B cell (primary cell): ENCODE data around the gene POU4F2. TPM values are rescaled to one million over a fixed set of nuclear protein-coding genes. Genes with fewer than 3 reads are reported as not detected.

Experiments used
- ATAC-seq: fragments of 200-7000 bp; cut with Tn5 transposase; one replicate; pipeline ENCODE4 v1.10.0; 2021; ENCODE audit warnings: low read depth, mild to moderate bottlenecking, moderate number of reproducible peaks, moderate library complexity
- CTCF ChIA-PET: fragments of 350-600 bp; sonication (Branson Sonifier 250); formaldehyde crosslinking; loops from one replicate; lab custom pipeline; 2021; ENCODE audit warnings: antibody characterized with exemption, inconsistent platforms; lab: Charles Lee
- POLR2A ChIA-PET: fragments of 350-600 bp; sonication (Branson Sonifier 250); formaldehyde crosslinking; loops from one replicate; lab custom pipeline; 2021; ENCODE audit warnings: antibody characterized with exemption; lab: Charles Lee
- DNase-seq: peaks from one replicate; pipeline ENCODE4 v3.0.0; 2013
- H2AFZ ChIP-seq: 2 replicates; pipeline ENCODE4 v1.6.1; 2012; ENCODE audit warnings: mild to moderate bottlenecking, low read depth, low read length; ENCODE audit not compliant: insufficient read depth, poor library complexity, severe bottlenecking
- H3K27ac ChIP-seq, 2 donors: 1 replicate in 1 of 2; 2 replicates in 1 of 2; pipeline ENCODE4 v1.5.1; 2012 to 2013; ENCODE audit warnings: low read length in 2 of 2, mild to moderate bottlenecking in 2 of 2, moderate library complexity in 1 of 2
- H3K27me3 ChIP-seq, 4 experiments: fragments of 200-600 bp in 1 of 4; sonication (generic) in 1 of 4; replicated peaks in 1 of 4; 1 replicate in 2 of 4; 2 replicates in 2 of 4; pipeline versions ENCODE4 v1.6.1 to v1.7.0; 2013 to 2016; ENCODE audit warnings: low read length in 3 of 4, mild to moderate bottlenecking in 2 of 4, mixed read lengths in 1 of 4, moderate library complexity in 1 of 4; ENCODE audit not compliant: insufficient read depth in 4 of 4, control insufficient read depth in 3 of 4; ENCODE audit errors: control extremely low read depth in 1 of 4
- H3K36me3 ChIP-seq, 2 experiments: replicated peaks in 1 of 2; 1 replicate in 1 of 2; 2 replicates in 1 of 2; pipeline versions ENCODE4 v1.6.1 to v1.7.1; 2013; ENCODE audit warnings: low read length in 1 of 2; ENCODE audit not compliant: insufficient read depth in 2 of 2, control insufficient read depth in 1 of 2; ENCODE audit errors: control extremely low read depth in 1 of 2, extremely low read depth in 1 of 2
- H3K4me1 ChIP-seq, 2 donors: fragments of 200-600 bp in 1 of 2; sonication (generic) in 1 of 2; 1 replicate in 1 of 2; 2 replicates in 1 of 2; pipeline versions ENCODE4 v1.5.1 to v1.6.1; 2013 to 2017; ENCODE audit warnings: low read length in 2 of 2; ENCODE audit not compliant: control insufficient read depth in 2 of 2, insufficient read depth in 2 of 2
- H3K4me2 ChIP-seq: replicated peaks from 2 replicates; pipeline ENCODE3; 2012; ENCODE audit warnings: mild to moderate bottlenecking, low read depth, low read length; ENCODE audit not compliant: poor library complexity, severe bottlenecking
- H3K4me3 ChIP-seq, 5 experiments: fragments of 200-600 bp in 1 of 5; sonication (generic) in 1 of 5; 1 replicate in 3 of 5; 2 replicates in 2 of 5; pipeline versions ENCODE4 v1.5.1 to v1.7.0; 2011 to 2016; ENCODE audit warnings: low read length in 4 of 5, mild to moderate bottlenecking in 4 of 5, low read depth in 2 of 5, control low read depth in 1 of 5, moderate library complexity in 1 of 5; ENCODE audit not compliant: insufficient read depth in 1 of 5; ENCODE audit errors: control extremely low read depth in 1 of 5, extremely low read depth in 1 of 5
- H3K79me2 ChIP-seq: fragments of 200-600 bp; sonication (generic); one replicate; pipeline ENCODE4 v1.6.0; 2016; ENCODE audit warnings: low read length; ENCODE audit not compliant: control insufficient read depth, insufficient read depth
- H3K9ac ChIP-seq: fragments of 200-600 bp; sonication (generic); 2 replicates; pipeline ENCODE4 v1.6.1; 2017; ENCODE audit warnings: mild to moderate bottlenecking, low read length, moderate library complexity
- H3K9me3 ChIP-seq, 3 donors: one replicate each; pipeline versions ENCODE4 v1.6.1 to v1.7.1; 2013; ENCODE audit warnings: low read length in 2 of 3; ENCODE audit not compliant: control insufficient read depth in 2 of 3, insufficient read depth in 1 of 3; ENCODE audit errors: control extremely low read depth in 1 of 3
- H4K20me1 ChIP-seq: 2 replicates; pipeline ENCODE4 v1.6.0; 2012; ENCODE audit warnings: mild to moderate bottlenecking, low read length; ENCODE audit not compliant: insufficient read depth, control insufficient read depth, poor library complexity, severe bottlenecking
- H3K27ac Mint-ChIP-seq: one replicate; pipeline ENCODE4 v1.8.0; 2021; ENCODE audit warnings: mixed read lengths
- H3K27me3 Mint-ChIP-seq: one replicate; pipeline ENCODE4 v1.8.0; 2021; ENCODE audit warnings: mixed read lengths
- H3K4me1 Mint-ChIP-seq: one replicate; pipeline ENCODE4 v1.8.0; 2021; ENCODE audit warnings: mixed read lengths
- H3K4me3 Mint-ChIP-seq: one replicate; pipeline ENCODE4 v1.8.0; 2021; ENCODE audit warnings: mixed read lengths
- H3K9me3 Mint-ChIP-seq: one replicate; pipeline ENCODE4 v1.8.0; 2022; ENCODE audit warnings: mixed read lengths; ENCODE audit not compliant: insufficient read depth
- EZH2 ChIP-seq: IDR thresholded peaks from 2 replicates; pipeline ENCODE4 v1.6.1; 2012; ENCODE audit warnings: borderline replicate concordance, low read depth, mild to moderate bottlenecking, moderate library complexity, low read length; ENCODE audit not compliant: insufficient read depth, poor library complexity, severe bottlenecking
- WGBS: methylation state at CpG from one replicate; pipeline ENCODE4 v1.1.5; 2013; ENCODE audit warnings: missing lambda C conversion rate; ENCODE audit not compliant: insufficient coverage; 5-methylcytosine and 5-hydroxymethylcytosine counted together
- intact Hi-C: fragments of 100-400 bp; cut with micrococcal nuclease; formaldehyde crosslinking; loops from one replicate; pipeline ENCODE4 v1.10.0; 2022
- polyA minus RNA-seq: library from RNA; depleted of rRNA, polyadenylated mRNA; stranded (reverse); fragments of >200 nt; gene quantifications from 2 replicates; pipeline ENCODE4 v1.2.3, GENCODE V29; 2012
- polyA plus RNA-seq: library from polyadenylated mRNA; depleted of rRNA; stranded (reverse); fragments of >200 nt; gene quantifications from 2 replicates; pipeline ENCODE4 v1.2.3, GENCODE V29; 2012
- total RNA-seq, 2 donors: library from RNA; stranded (reverse); fragments of 120-200 nt in 1 of 2; gene quantifications; 1 replicate in 1 of 2; 2 replicates in 1 of 2; pipeline versions ENCODE4 v1.2.3 to v1.2.4, GENCODE V29; 2013 to 2022
- TF ChIP-seq, protein P1 (sequence below): fragments of 200-600 bp; IDR thresholded peaks from one replicate; pipeline ENCODE4 v1.8.0; 2022; ENCODE audit warnings: antibody characterized with exemption, mild to moderate bottlenecking

POU4F2 gene
- not detected in 2 replicates for total RNA-seq
- total RNA-seq (2013) = not detected
- not detected in 2 replicates for polyA plus RNA-seq
- not detected in 2 replicates for polyA minus RNA-seq

DNA sequence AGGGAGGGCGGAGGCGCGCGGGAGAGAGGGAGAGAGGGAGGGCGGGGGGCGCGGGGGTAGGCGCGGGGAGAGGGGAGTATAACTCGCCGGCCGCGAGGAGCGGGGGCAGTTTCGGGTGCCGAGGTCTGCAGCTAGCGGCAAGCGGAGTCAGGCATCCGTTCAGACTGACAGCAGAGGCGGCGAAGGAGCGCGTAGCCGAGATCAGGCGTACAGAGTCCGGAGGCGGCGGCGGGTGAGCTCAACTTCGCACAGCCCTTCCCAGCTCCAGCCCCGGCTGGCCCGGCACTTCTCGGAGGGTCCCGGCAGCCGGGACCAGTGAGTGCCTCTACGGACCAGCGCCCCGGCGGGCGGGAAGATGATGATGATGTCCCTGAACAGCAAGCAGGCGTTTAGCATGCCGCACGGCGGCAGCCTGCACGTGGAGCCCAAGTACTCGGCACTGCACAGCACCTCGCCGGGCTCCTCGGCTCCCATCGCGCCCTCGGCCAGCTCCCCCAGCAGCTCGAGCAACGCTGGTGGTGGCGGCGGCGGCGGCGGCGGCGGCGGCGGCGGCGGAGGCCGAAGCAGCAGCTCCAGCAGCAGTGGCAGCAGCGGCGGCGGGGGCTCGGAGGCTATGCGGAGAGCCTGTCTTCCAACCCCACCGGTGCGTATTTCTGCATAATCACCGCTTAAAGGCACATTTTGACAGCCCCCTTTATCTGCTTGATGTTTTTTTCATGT, at the start of gene POU4F2:
POU4F2 (plus strand) TSS at position 108 of the 720 bp plus-strand sequence; CDS start at position 356, 248 bp downstream.
- ATAC-seq (no peak), DNase-seq (peak; percentile 20)
- Mint-ChIP-seq H3K4me3 (peak within 1 kb of the TSS; percentile 37), H3K9me3 (no peaks in the 10 kb centered on the region), H3K4me1 (peaks cover 11% of the 10 kb centered on the region), H3K27me3 (peaks cover 77% of the 10 kb centered on the region), H3K27ac (no peak within 1 kb of the TSS)
- intact Hi-C loops = no loop called here
- ChIA-PET CTCF (no interaction called here), POLR2A (no interaction called here)
- no peaks in the 10 kb centered on the region for H4K20me1 ChIP-seq
- no peaks in the 10 kb centered on the region for H3K36me3 ChIP-seq
- H3K79me2 ChIP-seq = no peaks in the 10 kb centered on the region
- H3K27ac ChIP-seq = no peak within 1 kb of the TSS
- H3K9ac ChIP-seq = no peak within 1 kb of the TSS
- WGBS = 7% methylated on average over 64 of the region's 74 CpGs
- peaks cover 0 to 56% (median 47%) of the 10 kb centered on the region in 4 experiments for H3K27me3 ChIP-seq
- peaks cover 0 to 30% (median 2%) of the 10 kb centered on the region in 3 donors for H3K9me3 ChIP-seq
- TF ChIP-seq, protein P1, sequence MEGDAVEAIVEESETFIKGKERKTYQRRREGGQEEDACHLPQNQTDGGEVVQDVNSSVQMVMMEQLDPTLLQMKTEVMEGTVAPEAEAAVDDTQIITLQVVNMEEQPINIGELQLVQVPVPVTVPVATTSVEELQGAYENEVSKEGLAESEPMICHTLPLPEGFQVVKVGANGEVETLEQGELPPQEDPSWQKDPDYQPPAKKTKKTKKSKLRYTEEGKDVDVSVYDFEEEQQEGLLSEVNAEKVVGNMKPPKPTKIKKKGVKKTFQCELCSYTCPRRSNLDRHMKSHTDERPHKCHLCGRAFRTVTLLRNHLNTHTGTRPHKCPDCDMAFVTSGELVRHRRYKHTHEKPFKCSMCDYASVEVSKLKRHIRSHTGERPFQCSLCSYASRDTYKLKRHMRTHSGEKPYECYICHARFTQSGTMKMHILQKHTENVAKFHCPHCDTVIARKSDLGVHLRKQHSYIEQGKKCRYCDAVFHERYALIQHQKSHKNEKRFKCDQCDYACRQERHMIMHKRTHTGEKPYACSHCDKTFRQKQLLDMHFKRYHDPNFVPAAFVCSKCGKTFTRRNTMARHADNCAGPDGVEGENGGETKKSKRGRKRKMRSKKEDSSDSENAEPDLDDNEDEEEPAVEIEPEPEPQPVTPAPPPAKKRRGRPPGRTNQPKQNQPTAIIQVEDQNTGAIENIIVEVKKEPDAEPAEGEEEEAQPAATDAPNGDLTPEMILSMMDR = no peak
- no peak for TF ChIP-seq EZH2
- peak within 1 kb of the TSS; percentile 43 for H3K4me2 ChIP-seq
- H2AFZ ChIP-seq = peak within 1 kb of the TSS; percentile 16
- H3K4me3 ChIP-seq = no peak within 1 kb of the TSS
- peaks cover 6 to 22% of the 10 kb centered on the region in 2 donors for H3K4me1 ChIP-seq

GRCh38 chr4:146590801-146591200, 47.9 kb upstream of the POU4F2 start:
- Histone ChIP-seq H3K27me3 (no peaks in the 10 kb centered on the region), H3K4me3 (no peak overlapping the region), H3K4me1 (no peaks in the 10 kb centered on the region), H2AFZ (no peak overlapping the region), H3K9me3 (peaks cover 0 to 3% (median 0%) of the 10 kb centered on the region in 3 donors), H3K4me2 (no peak overlapping the region), H3K36me3 (no peaks in the 10 kb centered on the region), H3K9ac (no peak overlapping the region), H4K20me1 (no peaks in the 10 kb centered on the region), H3K27ac (no peak overlapping the region), H3K79me2 (no peaks in the 10 kb centered on the region)
- ChIA-PET POLR2A (no interaction called here), CTCF (no interaction called here)
- DNase-seq (no peak), ATAC-seq (no peak)
- intact Hi-C loops = no loop called here
- Mint-ChIP-seq H3K27me3 (peaks cover 10% of the 10 kb centered on the region), H3K9me3 (no peaks in the 10 kb centered on the region), H3K4me1 (no peaks in the 10 kb centered on the region), H3K4me3 (no peak overlapping the region), H3K27ac (no peak overlapping the region)
- 53% methylated on average over 3 of the region's 3 CpGs for WGBS
- TF ChIP-seq, protein P1 = no peak
- no peak for TF ChIP-seq EZH2
